H1 (cell line): ENCODE results near the gene FSTL4. TPM values are rescaled to one million over a fixed set of nuclear protein-coding genes. Genes with fewer than 3 reads are reported as not detected.

ENCODE experiments used
- CTCF ChIA-PET: fragments of 300-600 bp; sonication (Branson Sonifier 250); formaldehyde crosslinking; loops from one replicate; lab custom pipeline; 2021; ENCODE audit not compliant: partially characterized antibody; lab: Charles Lee
- POLR2A ChIA-PET: fragments of 300-600 bp; sonication (Branson Sonifier 250); formaldehyde crosslinking; loops from one replicate; lab custom pipeline; 2021; ENCODE audit warnings: inconsistent platforms; ENCODE audit not compliant: partially characterized antibody; lab: Charles Lee
- DNase-seq, 2 experiments: peaks; one replicate each; pipeline versions ENCODE4 v3.0.0 to v3.0.0-alpha.2; 2010 to 2022; ENCODE audit warnings: low spot score in 2 of 2, low read depth in 1 of 2, mixed read lengths in 1 of 2
- FAIRE-seq: peaks from 2 replicates; lab custom pipeline; 2011; peaks lifted over from hg19 to GRCh38; lab: Jason Lieb, UNC
- H2AFZ ChIP-seq: 2 replicates; pipeline ENCODE4 v1.8.1; 2012; ENCODE audit warnings: low read length, inconsistent platforms
- H2AK5ac ChIP-seq: 2 replicates; pipeline ENCODE4 v1.6.1; 2013; ENCODE audit warnings: low read depth, low read length
- H2BK120ac ChIP-seq: replicated peaks from 2 replicates; pipeline ENCODE3; 2013; ENCODE audit warnings: low read depth, low read length, inconsistent platforms
- H2BK12ac ChIP-seq: 2 replicates; pipeline ENCODE4 v1.6.1; 2013; ENCODE audit warnings: low read depth, low read length
- H2BK15ac ChIP-seq: 2 replicates; pipeline ENCODE4 v1.6.1; 2013; ENCODE audit warnings: low read length
- H2BK20ac ChIP-seq: 2 replicates; pipeline ENCODE4 v1.6.1; 2013; ENCODE audit warnings: low read length
- H2BK5ac ChIP-seq: 2 replicates; pipeline ENCODE4 v1.6.1; 2013; ENCODE audit warnings: low read depth, low read length
- H3K14ac ChIP-seq: 2 replicates; pipeline ENCODE4 v1.6.1; 2013; ENCODE audit warnings: inconsistent platforms; ENCODE audit not compliant: insufficient read length
- H3K18ac ChIP-seq: 2 replicates; pipeline ENCODE4 v1.6.1; 2013; ENCODE audit warnings: low read length; ENCODE audit errors: extremely low read depth
- H3K23ac ChIP-seq: 2 replicates; pipeline ENCODE4 v1.6.1; 2013; ENCODE audit warnings: inconsistent platforms; ENCODE audit not compliant: insufficient read length
- H3K23me2 ChIP-seq: 2 replicates; pipeline ENCODE4 v1.6.1; 2013; ENCODE audit warnings: low read depth, low read length
- H3K27ac ChIP-seq: 2 replicates; pipeline ENCODE4 v1.6.1; 2011; ENCODE audit warnings: low read depth, low read length, inconsistent platforms
- H3K27me3 ChIP-seq, 4 experiments: replicated peaks in 1 of 4; 1 replicate in 1 of 4; 2 replicates in 3 of 4; pipeline versions ENCODE4 v1.6.1 to v1.8.1; 2011 to 2013; ENCODE audit warnings: low read length in 3 of 4, mild to moderate bottlenecking in 3 of 4, inconsistent platforms in 2 of 4, mixed read lengths in 2 of 4, moderate library complexity in 1 of 4; ENCODE audit not compliant: control insufficient read depth in 3 of 4, insufficient read depth in 3 of 4; ENCODE audit errors: extremely low read depth in 1 of 4
- H3K36me3 ChIP-seq, 4 experiments: 2 replicates each; pipeline versions ENCODE4 v1.6.1 to v1.8.1; 2011 to 2013; ENCODE audit warnings: mild to moderate bottlenecking in 4 of 4, low read length in 3 of 4, moderate library complexity in 2 of 4, control low read depth in 1 of 4, inconsistent platforms in 1 of 4; ENCODE audit not compliant: insufficient read depth in 4 of 4, control insufficient read depth in 2 of 4
- H3K4ac ChIP-seq: replicated peaks from 2 replicates; pipeline ENCODE3; 2013; ENCODE audit warnings: low read length, low read depth, mixed read lengths, inconsistent platforms; ENCODE audit not compliant: insufficient read length
- H3K4me1 ChIP-seq, 4 experiments: replicated peaks in 1 of 4; 1 replicate in 1 of 4; 2 replicates in 3 of 4; pipeline versions ENCODE4 v1.6.1 to v1.8.1; 2011 to 2013; ENCODE audit warnings: low read length in 3 of 4, inconsistent platforms in 2 of 4, mixed read lengths in 1 of 4; ENCODE audit not compliant: insufficient read depth in 4 of 4, control insufficient read depth in 3 of 4
- H3K4me2 ChIP-seq, 2 experiments: 2 replicates each; pipeline versions ENCODE4 v1.6.1 to v1.8.1; 2011 to 2013; ENCODE audit warnings: low read depth in 2 of 2, low read length in 2 of 2, control low read depth in 1 of 2, inconsistent platforms in 1 of 2, mild to moderate bottlenecking in 1 of 2; ENCODE audit not compliant: insufficient read depth in 1 of 2
- H3K4me3 ChIP-seq, 4 experiments: fragments of 200-600, 300-600 bp in 1 of 4; sonication (generic), shearing (Covaris generic), sonication (Bioruptor Twin) in 1 of 4; 2 replicates each; pipeline versions ENCODE4 v1.5.1 to v1.8.1; 2011 to 2016; ENCODE audit warnings: low read length in 4 of 4, low read depth in 3 of 4, control low read depth in 2 of 4, inconsistent platforms in 2 of 4, mild to moderate bottlenecking in 2 of 4, mixed read lengths in 1 of 4, moderate library complexity in 1 of 4; ENCODE audit not compliant: insufficient read depth in 2 of 4; ENCODE audit errors: extremely low read depth in 1 of 4
- H3K56ac ChIP-seq: replicated peaks from 2 replicates; pipeline ENCODE3; 2013; ENCODE audit warnings: low read depth, mild to moderate bottlenecking, mixed read lengths, low read length, inconsistent platforms; ENCODE audit not compliant: insufficient read length
- H3K79me1 ChIP-seq: 2 replicates; pipeline ENCODE4 v1.6.1; 2013; ENCODE audit warnings: low read depth, low read length, control low read depth
- H3K79me2 ChIP-seq, 2 experiments: 2 replicates each; pipeline versions ENCODE4 v1.6.1 to v1.8.1; 2012 to 2013; ENCODE audit warnings: low read length in 2 of 2, mild to moderate bottlenecking in 2 of 2, inconsistent platforms in 1 of 2; ENCODE audit not compliant: insufficient read depth in 2 of 2, control insufficient read depth in 1 of 2
- H3K9ac ChIP-seq, 4 experiments: replicated peaks in 1 of 4; 1 replicate in 1 of 4; 2 replicates in 3 of 4; pipeline versions ENCODE4 v1.6.1 to v1.8.1; 2011 to 2013; ENCODE audit warnings: low read depth in 3 of 4, low read length in 3 of 4, control low read depth in 2 of 4, mild to moderate bottlenecking in 2 of 4, moderate library complexity in 2 of 4, inconsistent platforms in 1 of 4; ENCODE audit errors: extremely low read depth in 1 of 4
- H3K9me3 ChIP-seq, 2 experiments: 2 replicates each; pipeline versions ENCODE4 v1.6.1 to v1.8.1; 2012 to 2013; ENCODE audit warnings: mild to moderate bottlenecking in 2 of 2, moderate library complexity in 2 of 2, control low read depth in 1 of 2, inconsistent platforms in 1 of 2, low read depth in 1 of 2, low read length in 1 of 2, mixed read lengths in 1 of 2; ENCODE audit not compliant: insufficient read depth in 2 of 2
- H4K20me1 ChIP-seq, 2 experiments: replicated peaks in 1 of 2; 2 replicates each; pipeline versions ENCODE3 to v1.8.1; 2011 to 2013; ENCODE audit warnings: inconsistent platforms in 2 of 2, low read length in 2 of 2, mild to moderate bottlenecking in 1 of 2; ENCODE audit not compliant: insufficient read depth in 2 of 2, control insufficient read depth in 1 of 2
- H4K5ac ChIP-seq: 2 replicates; pipeline ENCODE4 v1.6.1; 2013; ENCODE audit warnings: low read length, low read depth, mixed read lengths, inconsistent platforms; ENCODE audit not compliant: insufficient read length
- H4K8ac ChIP-seq: 2 replicates; pipeline ENCODE4 v1.8.0; 2013; ENCODE audit warnings: mild to moderate bottlenecking, moderate library complexity, low read length, inconsistent platforms; ENCODE audit not compliant: insufficient read depth; ENCODE audit errors: extremely low read depth
- H4K91ac ChIP-seq: replicated peaks from 2 replicates; pipeline ENCODE3; 2013; ENCODE audit warnings: low read length, mixed read lengths, inconsistent platforms; ENCODE audit not compliant: insufficient read length
- CBX5 ChIP-seq: fragments of 300-800, 300-1000 bp; sonication (generic); IDR thresholded peaks from 2 replicates; pipeline ENCODE4 v1.7.1; 2016; ENCODE audit warnings: antibody characterized with exemption, low read length, low read depth
- CREB1 ChIP-seq: IDR thresholded peaks from 2 replicates; pipeline ENCODE4 v1.6.1; 2012; ENCODE audit warnings: inconsistent platforms
- CTBP2 ChIP-seq: IDR thresholded peaks from 2 replicates; pipeline ENCODE4 v1.7.0; 2011; ENCODE audit warnings: borderline replicate concordance, mild to moderate bottlenecking, moderate library complexity, mixed read lengths, low read length; ENCODE audit not compliant: insufficient read depth, insufficient read length
- E2F6 ChIP-seq: IDR thresholded peaks from 2 replicates; pipeline ENCODE4 v1.6.1; 2012; ENCODE audit warnings: inconsistent platforms
- HDAC2 ChIP-seq, 2 experiments: fragments of 300-600 bp in 1 of 2; sonication (generic) in 1 of 2; IDR thresholded peaks; 2 replicates each; pipeline ENCODE4 v1.6.1; 2011 to 2012; ENCODE audit warnings: low read depth in 2 of 2, low read length in 2 of 2, mild to moderate bottlenecking in 2 of 2, moderate library complexity in 2 of 2, borderline replicate concordance in 1 of 2, inconsistent platforms in 1 of 2
- HDAC6 ChIP-seq: IDR thresholded peaks from one replicate; pipeline ENCODE4 v1.7.1; 2012; ENCODE audit warnings: low read depth, mild to moderate bottlenecking, inconsistent platforms, low read length, moderate library complexity
- KDM4A ChIP-seq: IDR thresholded peaks from one replicate; pipeline ENCODE4 v1.7.1; 2012; ENCODE audit warnings: low read depth, mild to moderate bottlenecking, moderate library complexity, low read length, inconsistent platforms; ENCODE audit not compliant: severe bottlenecking
- KDM5A ChIP-seq: fragments of 200-600 bp; IDR thresholded peaks from 2 replicates; pipeline ENCODE4 v1.7.1; 2012; ENCODE audit warnings: mild to moderate bottlenecking, low read length, inconsistent platforms, mixed read lengths
- RBBP5 ChIP-seq: IDR thresholded peaks from 2 replicates; pipeline ENCODE4 v1.7.1; 2012; ENCODE audit warnings: low read depth, mild to moderate bottlenecking, inconsistent platforms, low read length, moderate library complexity, borderline replicate concordance
- SAP30 ChIP-seq: fragments of 300-600 bp; sonication (generic); IDR thresholded peaks from 2 replicates; pipeline ENCODE4 v1.7.1; 2012; ENCODE audit warnings: low read length, moderate library complexity, mild to moderate bottlenecking, inconsistent platforms; ENCODE audit not compliant: insufficient read depth, insufficient replicate concordance
- TAF7 ChIP-seq: optimal IDR thresholded peaks from 2 replicates; pipeline ENCODE3; 2011; ENCODE audit warnings: low read depth, mild to moderate bottlenecking, inconsistent platforms, low read length, moderate library complexity, borderline replicate concordance
- TEAD4 ChIP-seq: IDR thresholded peaks from 2 replicates; pipeline ENCODE4 v1.6.1; 2012; ENCODE audit warnings: low read depth, low read length, inconsistent platforms, mixed read lengths
- YY1 ChIP-seq: IDR thresholded peaks from 2 replicates; pipeline ENCODE4 v1.6.1; 2011; ENCODE audit warnings: low read depth, mild to moderate bottlenecking, low read length
- WGBS, 2 experiments: shearing (Covaris generic) in 1 of 2; methylation state at CpG; one replicate each; pipeline versions ENCODE4 v1.1.6 to v1.1.7; 2013 to 2015; ENCODE audit warnings: low lambda C conversion rate in 2 of 2, mixed read lengths in 2 of 2, inconsistent platforms in 1 of 2, low coverage in 1 of 2, missing lambda C conversion rate in 1 of 2; ENCODE audit not compliant: insufficient replicate concordance in 2 of 2, insufficient coverage in 1 of 2, insufficient read length in 1 of 2; ENCODE audit errors: extremely low coverage in 1 of 2, missing lambda C conversion rate in 1 of 2; 5-methylcytosine and 5-hydroxymethylcytosine counted together
- polyA plus RNA-seq, 7 experiments: library from polyadenylated mRNA; depleted of rRNA in 3 of 7; stranded (reverse) in 5 of 7; unstranded in 2 of 7; fragments of >200 nt in 5 of 7; fragments of 200-250 nt in 2 of 7; gene quantifications; 1 replicate in 5 of 7; 2 replicates in 1 of 7; 4 replicates in 1 of 7; pipeline versions ENCODE4 v1.2.1 to v1.2.3, GENCODE V29; 2011 to 2013; ENCODE audit warnings: missing spikeins in 2 of 7, mixed read lengths in 2 of 7
- total RNA-seq: library from RNA; stranded (reverse); fragmentation: NEBNext Ultra II Directional; extraction: Animal tissue kit (Norgen Biotek cat#: 25700); gene quantifications from 2 replicates; pipeline ENCODE4 v1.2.1, GENCODE V29; 2021

The FSTL4 gene
- total and polyA plus RNA-seq, 2 of the 8 experiments (the other 6 are each of a cell fraction or from before 2014, with no cell fraction given) = 3.1 to 4.1 TPM

GRCh38 chr5:133530270-133530669 is 82.1 kb downstream of the FSTL4 start:
- ChIA-PET POLR2A (interaction anchor here (1.2 kb wide), 1 partner anchor 9 kb away, joined by 3 read pairs; no protein-coding TSS in a partner anchor), CTCF (interaction anchor here (0.7 to 2.4 kb wide), 4 partner anchors 23 to 339 kb away, joined by 3 to 8 read pairs (median 3); no protein-coding TSS in a partner anchor)
- H3K36me3 ChIP-seq = no peaks in the 10 kb centered on the region
- H2BK20ac ChIP-seq = no peak overlapping the region
- H2BK120ac ChIP-seq = no peak overlapping the region
- H2BK12ac ChIP-seq = no peak overlapping the region
- no peaks in the 10 kb centered on the region for H3K27me3 ChIP-seq
- H3K23ac ChIP-seq = no peak overlapping the region
- H3K23me2 ChIP-seq = no peaks in the 10 kb centered on the region
- no peak overlapping the region for H3K56ac ChIP-seq
- H3K4ac ChIP-seq = no peak overlapping the region
- H3K18ac ChIP-seq = no peak overlapping the region
- H3K14ac ChIP-seq = no peak overlapping the region
- no peak overlapping the region for H4K91ac ChIP-seq
- 84% methylated on average over 6 of the region's 6 CpGs; no CpG with 5 or more reads in 1 of the 2 experiments for WGBS, 2 experiments
- no peaks in the 10 kb centered on the region for H3K9me3 ChIP-seq
- H2AFZ ChIP-seq = no peak overlapping the region
- H3K4me2 ChIP-seq = no peak overlapping the region
- peaks cover 0 to 3% (median 1%) of the 10 kb centered on the region in 4 experiments; a peak in 1 of 7 replicates for H3K4me1 ChIP-seq
- no peak overlapping the region for H3K9ac ChIP-seq
- no peaks in the 10 kb centered on the region for H3K79me2 ChIP-seq
- no peak for FAIRE-seq
- no peaks in the 10 kb centered on the region for H4K20me1 ChIP-seq
- no peak overlapping the region for H2BK5ac ChIP-seq
- no peak overlapping the region for H2BK15ac ChIP-seq
- H3K27ac ChIP-seq = no peak overlapping the region
- no peak overlapping the region; the same call in 1 of the 2 replicates for H4K8ac ChIP-seq
- DNase-seq = no peak
- no peaks in the 10 kb centered on the region for H3K79me1 ChIP-seq
- no peak overlapping the region for H3K4me3 ChIP-seq
- H4K5ac ChIP-seq = no peak overlapping the region
- H2AK5ac ChIP-seq = no peak overlapping the region
- TF ChIP-seq YY1 (no peak), TEAD4 (no peak), HDAC2 (IDR thresholded peaks at IDR 0.05; ENCODE audit: borderline replicate concordance in 1 of 2, low read depth in 2 of 2, low read length in 2 of 2) (no peak), CREB1 (no peak), HDAC6 (no peak), SAP30 (no peak), CTBP2 (no peak), E2F6 (no peak), KDM5A (no peak), CBX5 (no peak), TAF7 (no peak), KDM4A (no peak), RBBP5 (no peak)
